DND-41 (cell line): ENCODE results near the gene POLD2.

Source experiments
- CTCF ChIP-seq: IDR thresholded peaks from 2 replicates; pipeline ENCODE4 v1.5.1; 2012; ENCODE audit warnings: borderline replicate concordance, low read length, moderate library complexity, mild to moderate bottlenecking; ENCODE audit not compliant: poor library complexity, severe bottlenecking; ENCODE audit errors: extremely low read depth
- EZH2 ChIP-seq: IDR thresholded peaks from 3 replicates; pipeline ENCODE4 v1.6.1; 2012; ENCODE audit warnings: borderline replicate concordance, low read depth, mild to moderate bottlenecking, moderate library complexity, low read length, inconsistent platforms; ENCODE audit not compliant: severe bottlenecking

GRCh38 chr7:44071726-44072363 is 51.5 kb downstream of the POLD2 start:
- TF ChIP-seq EZH2 (no peak), CTCF (no peak)
